H9 (cell line): Measurements from ENCODE around the gene MYO7B. TPM values are rescaled to one million over a fixed set of nuclear protein-coding genes. Genes with fewer than 3 reads are reported as not detected.

ENCODE experiments used
- DNase-seq: peaks from one replicate; pipeline ENCODE4 v3.0.0-alpha.2; 2017
- H2AFZ ChIP-seq: one replicate; pipeline ENCODE4 v1.6.1; 2013; ENCODE audit warnings: mild to moderate bottlenecking, low read length, control low read depth, moderate library complexity
- H2AK5ac ChIP-seq: 2 replicates; pipeline ENCODE4 v1.6.1; 2013; ENCODE audit warnings: low read length, control low read depth, mixed read lengths; ENCODE audit not compliant: insufficient read length
- H2BK120ac ChIP-seq: one replicate; pipeline ENCODE4 v1.6.1; 2013; ENCODE audit warnings: low read depth, mild to moderate bottlenecking, low read length, control low read depth, inconsistent platforms; ENCODE audit not compliant: poor library complexity, severe bottlenecking
- H2BK12ac ChIP-seq: 2 replicates; pipeline ENCODE4 v1.6.1; 2013; ENCODE audit warnings: low read length, control low read depth, mixed read lengths, low read depth; ENCODE audit not compliant: insufficient read length
- H2BK15ac ChIP-seq: 2 replicates; pipeline ENCODE4 v1.6.1; 2013; ENCODE audit warnings: low read depth, low read length, control low read depth
- H2BK20ac ChIP-seq: one replicate; pipeline ENCODE4 v1.6.1; 2013; ENCODE audit warnings: low read depth, mild to moderate bottlenecking, low read length, control low read depth, inconsistent platforms; ENCODE audit not compliant: poor library complexity, severe bottlenecking
- H2BK5ac ChIP-seq: 2 replicates; pipeline ENCODE4 v1.6.1; 2013; ENCODE audit warnings: low read length, control low read depth, mixed read lengths; ENCODE audit not compliant: insufficient read length
- H3K14ac ChIP-seq: 2 replicates; pipeline ENCODE4 v1.6.1; 2013; ENCODE audit warnings: low read length, control low read depth; ENCODE audit not compliant: insufficient read depth
- H3K18ac ChIP-seq: 2 replicates; pipeline ENCODE4 v1.6.1; 2013; ENCODE audit warnings: low read depth, mild to moderate bottlenecking, mixed read lengths, low read length, control low read depth; ENCODE audit not compliant: insufficient read length
- H3K23ac ChIP-seq: 2 replicates; pipeline ENCODE4 v1.6.1; 2013; ENCODE audit warnings: low read length, control low read depth, mixed read lengths, low read depth; ENCODE audit not compliant: insufficient read length
- H3K23me2 ChIP-seq: 2 replicates; pipeline ENCODE4 v1.6.1; 2013; ENCODE audit warnings: low read depth, mild to moderate bottlenecking, mixed read lengths, low read length, control low read depth; ENCODE audit not compliant: insufficient read length, poor library complexity, severe bottlenecking
- H3K27ac ChIP-seq: 2 replicates; pipeline ENCODE4 v1.5.1; 2013; ENCODE audit warnings: low read length, control low read depth, mixed read lengths, low read depth; ENCODE audit not compliant: insufficient read length
- H3K27me3 ChIP-seq: 2 replicates; pipeline ENCODE4 v1.6.1; 2013; ENCODE audit warnings: low read length, control low read depth, inconsistent platforms; ENCODE audit not compliant: insufficient read depth
- H3K4ac ChIP-seq: 2 replicates; pipeline ENCODE4 v1.6.1; 2013; ENCODE audit warnings: low read depth, mild to moderate bottlenecking, control low read depth, inconsistent platforms, low read length, moderate library complexity
- H3K4me1 ChIP-seq: 2 replicates; pipeline ENCODE4 v1.6.1; 2013; ENCODE audit warnings: low read length, control low read depth, inconsistent platforms; ENCODE audit not compliant: insufficient read depth
- H3K4me2 ChIP-seq: 2 replicates; pipeline ENCODE4 v1.6.1; 2013; ENCODE audit warnings: low read length, control low read depth, mixed read lengths; ENCODE audit not compliant: insufficient read length, insufficient read depth
- H3K56ac ChIP-seq: 2 replicates; pipeline ENCODE4 v1.6.1; 2013; ENCODE audit warnings: low read depth, mild to moderate bottlenecking, mixed read lengths, low read length, control low read depth; ENCODE audit not compliant: insufficient read length
- H3K79me1 ChIP-seq: 2 replicates; pipeline ENCODE4 v1.6.1; 2013; ENCODE audit warnings: low read depth, mild to moderate bottlenecking, moderate library complexity, low read length, control low read depth, inconsistent platforms; ENCODE audit not compliant: insufficient read depth, poor library complexity, severe bottlenecking
- H3K79me2 ChIP-seq: 2 replicates; pipeline ENCODE4 v1.6.1; 2013; ENCODE audit warnings: low read length, control low read depth, inconsistent platforms; ENCODE audit not compliant: insufficient read depth
- H3K9ac ChIP-seq: 2 replicates; pipeline ENCODE4 v1.6.1; 2013; ENCODE audit warnings: low read length, control low read depth, mixed read lengths; ENCODE audit not compliant: insufficient read length; ENCODE audit errors: extremely low read depth
- H3K9me3 ChIP-seq: one replicate; pipeline ENCODE4 v1.6.1; 2013; ENCODE audit warnings: low read depth, low read length, inconsistent platforms; ENCODE audit not compliant: control insufficient read depth
- H3T11ph ChIP-seq: one replicate; pipeline ENCODE4 v1.6.1; 2013; ENCODE audit warnings: mild to moderate bottlenecking, low read length, control low read depth, inconsistent platforms
- H4K20me1 ChIP-seq: one replicate; pipeline ENCODE4 v1.6.1; 2013; ENCODE audit not compliant: control insufficient read depth, insufficient read length, insufficient read depth
- H4K5ac ChIP-seq: 2 replicates; pipeline ENCODE4 v1.6.1; 2013; ENCODE audit warnings: low read depth, mild to moderate bottlenecking, mixed read lengths, low read length, control low read depth; ENCODE audit not compliant: insufficient read length
- H4K8ac ChIP-seq: replicated peaks from 2 replicates; pipeline ENCODE4 v1.6.1; 2013; ENCODE audit warnings: low read length, control low read depth, mixed read lengths, low read depth; ENCODE audit not compliant: insufficient read length
- H4K91ac ChIP-seq: 2 replicates; pipeline ENCODE4 v1.6.1; 2013; ENCODE audit warnings: low read depth, mild to moderate bottlenecking, moderate library complexity, mixed read lengths, low read length, control low read depth; ENCODE audit not compliant: insufficient read length
- H3K27ac Mint-ChIP-seq, 3 experiments: 2 replicates in 2 of 3; 3 replicates in 1 of 3; pipeline ENCODE4 v1.8.0; 2020 to 2021; ENCODE audit warnings: mixed read lengths in 3 of 3, mild to moderate bottlenecking in 1 of 3, moderate library complexity in 1 of 3
- H3K27me3 Mint-ChIP-seq: 2 replicates; pipeline ENCODE4 v1.8.0; 2021; ENCODE audit warnings: low read depth, mild to moderate bottlenecking, moderate library complexity, mixed read lengths
- H3K36me3 Mint-ChIP-seq, 3 experiments: 2 replicates in 2 of 3; 3 replicates in 1 of 3; pipeline ENCODE4 v1.8.0; 2020 to 2021; ENCODE audit warnings: low read depth in 3 of 3, mixed read lengths in 3 of 3; ENCODE audit not compliant: insufficient read depth in 1 of 3
- H3K4me1 Mint-ChIP-seq, 2 experiments: 2 replicates each; pipeline ENCODE4 v1.8.0; 2020; ENCODE audit warnings: mixed read lengths in 2 of 2
- H3K4me3 Mint-ChIP-seq, 2 experiments: 2 replicates in 1 of 2; 3 replicates in 1 of 2; pipeline ENCODE4 v1.8.0; 2020 to 2021; ENCODE audit warnings: mild to moderate bottlenecking in 2 of 2, mixed read lengths in 2 of 2, moderate library complexity in 1 of 2
- H3K9me3 Mint-ChIP-seq, 2 experiments: 2 replicates in 1 of 2; 3 replicates in 1 of 2; pipeline ENCODE4 v1.8.0; 2020; ENCODE audit warnings: mild to moderate bottlenecking in 2 of 2, mixed read lengths in 2 of 2, moderate library complexity in 1 of 2
- WGBS: extraction: QIAGEN DNeasy Blood & Tissue Kit; methylation state at CpG from one replicate; pipeline ENCODE4 v1.1.7; 2013; ENCODE audit warnings: missing lambda C conversion rate, low lambda C conversion rate, mixed read lengths; ENCODE audit not compliant: insufficient read length; ENCODE audit errors: extremely low coverage; 5-methylcytosine and 5-hydroxymethylcytosine counted together
- total RNA-seq: library from RNA; stranded (reverse); gene quantifications from 2 replicates; pipeline ENCODE4 v1.2.1, GENCODE V29; 2021
- TF ChIP-seq, protein P1 (sequence below): fragments of 200-600 bp; sonication (generic); conservative IDR thresholded peaks from 3 replicates; pipeline ENCODE4 v1.8.0; 2021; ENCODE audit warnings: antibody characterized with exemption, mild to moderate bottlenecking

Gene MYO7B
- total RNA-seq, 1 experiment from 2014 or later = not detected

DNA sequence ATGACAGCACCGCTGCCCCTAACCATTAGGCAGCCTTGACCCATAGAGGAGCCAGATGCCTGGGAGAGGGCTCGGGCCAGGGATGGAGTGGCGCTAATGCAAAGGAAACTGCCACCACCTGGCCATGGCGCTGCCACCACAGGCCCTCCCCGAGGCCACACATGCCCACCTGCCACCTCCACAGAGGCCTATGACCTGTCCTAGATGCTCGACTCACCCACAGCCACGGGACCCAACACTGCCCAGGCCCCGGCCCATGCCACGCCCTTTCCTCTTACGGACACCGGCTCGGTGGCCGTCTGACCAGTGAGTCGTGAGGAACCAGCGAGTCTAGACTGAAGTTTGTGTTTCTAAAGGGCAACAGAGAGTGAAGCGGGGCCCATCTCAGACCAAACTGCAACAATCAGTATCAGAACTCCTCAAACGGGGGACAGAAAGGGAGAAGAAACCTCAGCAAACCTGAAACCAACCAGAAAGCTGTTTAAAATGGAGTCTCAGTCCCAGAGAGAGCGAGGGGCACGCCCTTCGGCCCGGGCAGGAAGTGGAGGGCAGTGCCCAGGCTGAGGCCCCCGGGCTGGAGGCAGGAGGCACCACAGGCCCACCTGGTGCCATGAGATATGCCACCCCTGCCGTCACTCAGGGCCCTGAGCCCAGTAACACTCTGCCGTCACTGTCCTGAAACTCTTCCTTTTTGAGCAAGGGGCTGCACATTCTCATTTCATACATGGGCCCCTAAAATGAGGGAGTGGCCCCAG is 111.2 kb downstream of the MYO7B start:
- no peaks in the 10 kb centered on the region for H3K9me3 Mint-ChIP-seq
- Histone ChIP-seq H3K79me1 (no peaks in the 10 kb centered on the region), H4K5ac (no peak overlapping the region), H3K27me3 (no peaks in the 10 kb centered on the region), H3T11ph (no peak overlapping the region), H3K4me2 (no peak overlapping the region), H2AFZ (no peak overlapping the region), H4K91ac (no peak overlapping the region), H3K9me3 (no peaks in the 10 kb centered on the region), H2BK20ac (no peak overlapping the region), H3K14ac (no peak overlapping the region), H3K56ac (no peak overlapping the region), H3K4ac (no peak overlapping the region), H4K20me1 (no peaks in the 10 kb centered on the region), H3K79me2 (no peaks in the 10 kb centered on the region), H2BK15ac (no peak overlapping the region), H3K27ac (no peak overlapping the region), H3K23ac (no peak overlapping the region), H4K8ac (no peak overlapping the region), H3K23me2 (peaks cover 4% of the 10 kb centered on the region), H2BK120ac (no peak overlapping the region), H2AK5ac (no peak overlapping the region), H2BK5ac (no peak overlapping the region), H3K4me1 (no peaks in the 10 kb centered on the region), H3K18ac (no peak overlapping the region), H2BK12ac (no peak overlapping the region), H3K9ac (no peak overlapping the region)
- WGBS = no CpG with 5 or more reads among the region's 24 CpGs
- no peaks in the 10 kb centered on the region for H3K36me3 Mint-ChIP-seq
- H3K4me3 Mint-ChIP-seq = no peak overlapping the region
- TF ChIP-seq, protein P1, sequence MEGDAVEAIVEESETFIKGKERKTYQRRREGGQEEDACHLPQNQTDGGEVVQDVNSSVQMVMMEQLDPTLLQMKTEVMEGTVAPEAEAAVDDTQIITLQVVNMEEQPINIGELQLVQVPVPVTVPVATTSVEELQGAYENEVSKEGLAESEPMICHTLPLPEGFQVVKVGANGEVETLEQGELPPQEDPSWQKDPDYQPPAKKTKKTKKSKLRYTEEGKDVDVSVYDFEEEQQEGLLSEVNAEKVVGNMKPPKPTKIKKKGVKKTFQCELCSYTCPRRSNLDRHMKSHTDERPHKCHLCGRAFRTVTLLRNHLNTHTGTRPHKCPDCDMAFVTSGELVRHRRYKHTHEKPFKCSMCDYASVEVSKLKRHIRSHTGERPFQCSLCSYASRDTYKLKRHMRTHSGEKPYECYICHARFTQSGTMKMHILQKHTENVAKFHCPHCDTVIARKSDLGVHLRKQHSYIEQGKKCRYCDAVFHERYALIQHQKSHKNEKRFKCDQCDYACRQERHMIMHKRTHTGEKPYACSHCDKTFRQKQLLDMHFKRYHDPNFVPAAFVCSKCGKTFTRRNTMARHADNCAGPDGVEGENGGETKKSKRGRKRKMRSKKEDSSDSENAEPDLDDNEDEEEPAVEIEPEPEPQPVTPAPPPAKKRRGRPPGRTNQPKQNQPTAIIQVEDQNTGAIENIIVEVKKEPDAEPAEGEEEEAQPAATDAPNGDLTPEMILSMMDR = no peak
- H3K27ac Mint-ChIP-seq = no peak overlapping the region; a peak in 1 of 7 replicates
- peaks cover 7 to 17% of the 10 kb centered on the region in 2 experiments for H3K4me1 Mint-ChIP-seq
- H3K27me3 Mint-ChIP-seq = peaks cover 4% of the 10 kb centered on the region
- DNase-seq = no peak
